ENCODE measurements around the gene ADSS1.
A peak's percentile ranks its signal among the peaks of the same experiment; 100 is the strongest.

Gene ADSS1

DNA sequence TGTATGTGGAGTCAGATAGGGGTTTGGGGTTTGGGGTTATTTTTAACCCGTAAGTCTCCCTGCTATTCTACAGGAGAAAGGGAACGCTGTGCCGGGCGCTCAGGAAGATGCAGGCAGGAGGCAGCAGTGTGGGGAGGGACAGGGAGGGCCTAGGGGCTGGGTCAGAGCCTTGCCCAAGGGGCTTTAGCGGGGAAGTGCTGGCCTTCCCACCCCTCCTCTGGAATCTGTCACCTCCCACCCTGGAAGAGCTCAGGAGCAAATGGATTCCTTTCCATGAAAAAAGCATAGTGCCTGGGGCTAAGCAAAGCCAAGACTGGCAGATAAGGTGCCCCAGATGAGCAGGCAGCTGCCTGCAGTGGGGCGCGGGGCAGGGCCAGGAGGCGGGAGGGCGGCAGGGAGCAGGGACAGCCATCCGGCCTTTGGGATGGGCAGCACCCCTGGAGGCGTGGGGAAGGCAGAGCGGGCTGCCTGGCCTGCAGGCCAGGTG is 41.9 kb upstream of the ADSS1 start:
- DNase-seq = no peak
- Histone ChIP-seq H3K27me3 (replicated peaks) (no peaks in the 10 kb centered on the region), H3K27ac (no peak overlapping the region), H3K4me3 (ENCODE audit: low read depth, low read length) (peak overlapping the region; percentile 42), H3K36me3 (replicated peaks) (no peaks in the 10 kb centered on the region)
- TF ChIP-seq, protein P1, sequence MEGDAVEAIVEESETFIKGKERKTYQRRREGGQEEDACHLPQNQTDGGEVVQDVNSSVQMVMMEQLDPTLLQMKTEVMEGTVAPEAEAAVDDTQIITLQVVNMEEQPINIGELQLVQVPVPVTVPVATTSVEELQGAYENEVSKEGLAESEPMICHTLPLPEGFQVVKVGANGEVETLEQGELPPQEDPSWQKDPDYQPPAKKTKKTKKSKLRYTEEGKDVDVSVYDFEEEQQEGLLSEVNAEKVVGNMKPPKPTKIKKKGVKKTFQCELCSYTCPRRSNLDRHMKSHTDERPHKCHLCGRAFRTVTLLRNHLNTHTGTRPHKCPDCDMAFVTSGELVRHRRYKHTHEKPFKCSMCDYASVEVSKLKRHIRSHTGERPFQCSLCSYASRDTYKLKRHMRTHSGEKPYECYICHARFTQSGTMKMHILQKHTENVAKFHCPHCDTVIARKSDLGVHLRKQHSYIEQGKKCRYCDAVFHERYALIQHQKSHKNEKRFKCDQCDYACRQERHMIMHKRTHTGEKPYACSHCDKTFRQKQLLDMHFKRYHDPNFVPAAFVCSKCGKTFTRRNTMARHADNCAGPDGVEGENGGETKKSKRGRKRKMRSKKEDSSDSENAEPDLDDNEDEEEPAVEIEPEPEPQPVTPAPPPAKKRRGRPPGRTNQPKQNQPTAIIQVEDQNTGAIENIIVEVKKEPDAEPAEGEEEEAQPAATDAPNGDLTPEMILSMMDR (IDR thresholded peaks at IDR 0.05; ENCODE audit: low read depth, low read length, missing control alignments) = no peak
- in situ Hi-C loops (cut with HindIII; ENCODE audit: low pct_ligation_motif_present, low sequenced_read_pairs) = no loop called here

DNA sequence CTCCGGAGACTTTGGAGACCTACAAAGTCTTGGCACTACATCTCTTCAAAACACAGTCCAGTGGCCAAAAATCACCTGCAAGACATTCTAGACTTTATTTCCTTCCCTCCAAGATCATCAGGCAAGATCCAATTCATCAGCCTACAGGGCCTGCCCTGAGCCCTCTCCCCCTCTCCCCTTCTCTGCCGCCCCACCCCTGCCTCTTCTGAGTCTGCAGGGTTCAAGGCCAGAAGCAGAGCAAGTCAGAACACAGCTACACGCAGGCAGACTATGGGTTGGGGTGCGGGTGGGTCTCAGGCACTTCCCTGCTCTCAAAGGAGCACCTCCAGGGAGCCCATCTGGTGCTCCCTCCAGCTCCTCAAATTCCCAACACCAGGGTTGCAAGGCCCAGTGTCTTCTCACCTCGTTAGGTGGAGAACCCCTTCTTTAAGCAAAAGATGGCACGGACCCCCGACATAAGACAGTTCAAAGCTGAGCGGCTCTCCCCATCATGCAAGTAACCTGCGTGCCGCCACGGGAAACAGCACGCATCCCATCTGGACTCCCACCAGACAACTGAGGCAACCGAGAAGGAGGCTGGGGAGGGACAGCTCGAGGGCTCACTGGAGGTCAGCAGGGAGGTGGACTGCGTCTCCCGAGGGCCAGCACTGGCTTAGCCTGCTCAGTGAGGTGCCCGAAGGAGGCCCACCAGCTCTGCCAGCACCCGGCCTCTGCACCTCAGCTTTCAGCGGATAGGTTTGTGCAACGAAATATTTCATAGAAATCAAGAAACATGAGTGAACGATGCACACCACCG is 40.2 kb upstream of the ADSS1 start:
- Histone ChIP-seq H3K27ac (no peak overlapping the region), H3K36me3 (replicated peaks) (no peaks in the 10 kb centered on the region), H3K4me3 (ENCODE audit: low read depth, low read length) (no peak overlapping the region), H3K27me3 (replicated peaks) (no peaks in the 10 kb centered on the region)
- no peak for DNase-seq
- in situ Hi-C loops (cut with HindIII; ENCODE audit: low pct_ligation_motif_present, low sequenced_read_pairs) = no loop called here
- TF ChIP-seq, protein P1 (IDR thresholded peaks at IDR 0.05; ENCODE audit: low read depth, low read length, missing control alignments) = no peak

DNA sequence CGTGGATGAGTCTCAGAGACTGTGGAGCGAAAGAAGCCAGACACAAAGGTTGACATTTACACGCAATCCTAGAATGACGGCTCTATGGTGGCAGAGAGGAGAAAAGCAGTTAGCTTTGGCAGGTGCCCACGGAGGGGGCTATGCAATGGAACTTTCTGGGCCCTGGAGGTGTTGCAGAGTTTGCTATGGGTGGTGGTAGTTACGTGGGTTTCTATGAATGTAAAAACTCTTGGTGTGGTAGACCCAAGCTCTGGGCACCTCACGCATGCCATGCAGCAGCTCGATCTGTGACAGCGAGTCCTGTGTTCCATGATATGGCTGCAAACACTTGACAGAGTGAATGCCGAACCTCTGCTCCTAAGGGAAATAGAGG is 39.6 kb upstream of the ADSS1 start:
- TF ChIP-seq, protein P1 (IDR thresholded peaks at IDR 0.05; ENCODE audit: low read depth, low read length, missing control alignments) = no peak
- Histone ChIP-seq H3K27ac (no peak overlapping the region), H3K27me3 (replicated peaks) (no peaks in the 10 kb centered on the region), H3K36me3 (replicated peaks) (no peaks in the 10 kb centered on the region), H3K4me3 (ENCODE audit: low read depth, low read length) (no peak overlapping the region)
- no peak for DNase-seq
- in situ Hi-C loops (cut with HindIII; ENCODE audit: low pct_ligation_motif_present, low sequenced_read_pairs) = no loop called here

DNA sequence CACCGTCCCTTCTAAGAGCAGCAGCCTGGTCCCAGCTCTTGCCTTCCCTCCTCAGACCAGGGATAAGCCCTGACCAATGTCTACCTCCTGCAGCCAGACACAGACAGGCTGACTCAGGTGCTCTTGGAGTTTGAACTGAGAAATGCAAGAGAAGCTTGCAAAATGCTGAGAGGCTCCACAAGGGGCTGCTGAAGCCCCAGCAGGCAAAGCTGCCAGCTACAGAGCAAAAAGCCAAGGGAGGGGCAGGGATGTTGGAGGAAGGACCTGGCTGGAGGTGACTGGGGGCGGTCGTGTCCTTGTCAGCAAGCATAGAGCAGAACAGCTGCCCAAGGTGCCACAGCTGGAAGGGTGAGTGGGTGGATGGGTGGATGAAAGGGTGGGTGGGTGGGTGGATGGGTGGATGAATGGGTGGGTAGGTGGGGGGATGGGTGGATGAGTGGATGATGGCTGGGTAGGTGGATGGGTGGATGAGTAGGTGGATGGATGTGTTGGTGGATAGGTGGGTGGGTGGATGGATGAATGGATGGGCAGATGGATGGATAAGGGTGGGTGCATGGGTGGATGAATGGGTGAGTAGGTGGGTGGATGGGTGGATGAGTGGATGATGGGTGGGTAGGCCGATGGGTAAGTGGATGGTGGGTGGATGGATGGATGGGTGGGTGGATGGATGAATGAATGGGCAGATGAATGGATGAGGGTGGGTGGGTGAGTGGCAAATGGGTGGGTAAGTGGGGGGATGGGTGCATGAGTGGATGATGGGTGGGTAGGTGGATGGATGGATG is 38.6 kb upstream of the ADSS1 start:
- TF ChIP-seq, protein P1 (IDR thresholded peaks at IDR 0.05; ENCODE audit: low read depth, low read length, missing control alignments) = peak; percentile 42
- Histone ChIP-seq H3K27me3 (replicated peaks) (no peaks in the 10 kb centered on the region), H3K27ac (no peak overlapping the region), H3K36me3 (replicated peaks) (no peaks in the 10 kb centered on the region), H3K4me3 (ENCODE audit: low read depth, low read length) (no peak overlapping the region)
- DNase-seq = no peak
- in situ Hi-C loops (cut with HindIII; ENCODE audit: low pct_ligation_motif_present, low sequenced_read_pairs) = no loop called here

DNA sequence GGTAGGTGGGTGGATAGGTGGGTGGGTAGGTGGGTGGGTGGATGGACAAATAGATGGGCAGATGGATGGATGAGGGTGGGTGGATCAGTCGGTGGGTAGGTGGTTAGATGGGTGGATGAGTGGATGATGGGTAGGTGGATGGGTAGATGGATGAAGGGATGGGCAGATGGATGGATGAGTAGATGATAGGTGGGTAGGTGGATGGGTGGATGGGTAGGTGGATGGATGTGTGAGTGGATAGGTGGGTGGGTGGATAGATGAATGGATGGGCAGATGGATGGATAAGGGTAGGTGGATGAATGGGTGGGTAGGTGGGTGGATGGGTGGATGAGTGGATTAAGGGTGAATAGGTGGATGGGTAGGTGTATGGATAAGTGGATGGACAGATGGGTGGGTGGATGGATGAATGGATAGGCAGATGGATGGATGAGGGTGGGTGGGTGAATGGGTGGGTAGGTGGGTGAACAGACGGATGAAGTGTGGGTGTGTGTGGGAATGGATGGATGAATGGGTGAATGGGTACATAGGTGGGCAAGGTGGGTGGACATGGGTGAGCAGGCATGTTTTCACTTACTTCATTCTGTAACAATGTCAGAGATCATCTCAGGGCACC is 37.9 kb upstream of the ADSS1 start:
- DNase-seq = no peak
- no peaks in the 10 kb centered on the region for H3K27me3 ChIP-seq (replicated peaks)
- no peak overlapping the region for H3K27ac ChIP-seq
- in situ Hi-C loops (cut with HindIII; ENCODE audit: low pct_ligation_motif_present, low sequenced_read_pairs) = no loop called here
- no peak overlapping the region for H3K4me3 ChIP-seq (ENCODE audit: low read depth, low read length)
- peaks cover 2% of the 10 kb centered on the region for H3K36me3 ChIP-seq (replicated peaks)
- TF ChIP-seq, protein P1 (IDR thresholded peaks at IDR 0.05; ENCODE audit: low read depth, low read length, missing control alignments) = no peak
